Uterus (tissue), 4 donors: ENCODE data around the gene SAA4. TPM values are rescaled to one million over a fixed set of nuclear protein-coding genes. Genes with fewer than 3 reads are reported as not detected.

Experiments
- DNase-seq, 2 donors: peaks; one replicate each; pipeline ENCODE4 v3.0.0-alpha.2; 2019 to 2020
- H3K27ac ChIP-seq, 2 donors: fragments of 200-600 bp; sonication (generic); 1 replicate in 1 of 2; 2 replicates in 1 of 2; pipeline ENCODE4 v1.5.1; 2016 to 2018
- H3K27me3 ChIP-seq, 2 donors: fragments of 200-600 bp; sonication (generic); one replicate each; pipeline ENCODE4 v1.5.1; 2018 to 2019; ENCODE audit warnings: control low read depth in 1 of 2
- H3K36me3 ChIP-seq, 2 donors: fragments of 200-600 bp; sonication (generic); one replicate each; pipeline ENCODE4 v1.5.1; 2019; ENCODE audit warnings: control low read depth in 1 of 2
- H3K4me1 ChIP-seq, 2 donors: fragments of 200-600 bp; sonication (generic); one replicate each; pipeline ENCODE4 v1.5.1; 2018 to 2019; ENCODE audit warnings: control low read depth in 1 of 2
- H3K4me3 ChIP-seq, 2 donors: fragments of 200-600 bp; sonication (generic); 1 replicate in 1 of 2; 2 replicates in 1 of 2; pipeline ENCODE4 v1.5.1; 2018 to 2019; ENCODE audit warnings: mild to moderate bottlenecking in 1 of 2
- H3K9me3 ChIP-seq, 2 donors: fragments of 200-600 bp; sonication (generic); one replicate each; pipeline ENCODE4 v1.5.1; 2019; ENCODE audit warnings: control low read depth in 1 of 2
- CTCF ChIP-seq, 4 experiments: fragments of 200-600 bp in 2 of 4; fragments of 450-650 bp in 2 of 4; sonication (generic) in 2 of 4; IDR thresholded peaks; one replicate each; pipeline ENCODE4 v1.5.1; 2016 to 2019; ENCODE audit warnings: antibody characterized with exemption in 4 of 4, mild to moderate bottlenecking in 2 of 4, moderate library complexity in 1 of 4
- POLR2A ChIP-seq, 2 donors: fragments of 450-650 bp; IDR thresholded peaks; one replicate each; pipeline ENCODE4 v1.6.1; 2016; ENCODE audit warnings: antibody characterized with exemption in 2 of 2, mild to moderate bottlenecking in 1 of 2, moderate library complexity in 1 of 2
- intact Hi-C: fragments of 100-400 bp; cut with DNase I; formaldehyde crosslinking; loops from one replicate; pipeline ENCODE4 v1.15.1; 2023; ENCODE audit warnings: low total_unique reads
- total RNA-seq, 4 donors: library from RNA; depleted of rRNA in 3 of 4; stranded (reverse); fragments of >200 nt in 3 of 4; gene quantifications; one replicate each; pipeline versions ENCODE4 v1.1.0 to v1.2.4, GENCODE V29; 2014 to 2023
- donor health status: DM: yes; HTN: yes; CAD: no.

Gene SAA4
- total RNA-seq, 4 donors from 2014 or later = not detected

DNA sequence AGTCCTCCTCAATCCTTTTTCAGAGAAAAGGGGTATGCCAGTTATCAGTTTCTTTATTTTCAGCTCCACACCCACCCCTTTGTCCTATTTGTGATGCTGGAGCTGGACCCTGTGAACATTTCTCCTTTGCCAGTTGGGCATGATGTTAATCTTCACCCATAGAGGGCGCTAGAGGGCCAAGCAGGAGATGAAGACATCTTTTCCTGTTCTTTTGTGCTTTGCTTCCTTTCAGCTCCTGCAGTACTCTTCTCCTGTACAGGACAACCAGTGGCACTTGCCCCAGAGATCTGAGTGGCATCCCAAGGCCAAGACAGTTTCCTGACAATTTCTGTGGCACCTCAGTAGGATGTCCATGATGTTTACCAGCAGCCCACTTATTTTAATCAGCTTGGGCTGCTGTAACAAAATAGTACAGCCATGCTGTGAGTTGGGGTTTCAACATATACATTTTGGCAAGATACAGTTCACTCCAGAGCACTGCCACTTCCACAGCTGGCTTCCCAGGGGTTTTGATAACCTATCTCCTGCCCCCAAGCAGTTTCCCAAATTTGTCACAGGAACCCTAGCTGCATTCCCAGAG, 7.3 kb upstream of the SAA4 start:
- DNase-seq = no peak
- H3K27me3 ChIP-seq = no peaks in the 10 kb centered on the region
- no peak overlapping the region for H3K4me3 ChIP-seq
- H3K9me3 ChIP-seq = no peaks in the 10 kb centered on the region
- no peak for TF ChIP-seq POLR2A (IDR thresholded peaks at IDR 0.05)
- TF ChIP-seq CTCF (IDR thresholded peaks at IDR 0.05) = peak in 2 of 4 experiments; percentile 18 to 24
- H3K36me3 ChIP-seq = no peaks in the 10 kb centered on the region
- intact Hi-C loops = no loop called here
- H3K4me1 ChIP-seq = no peaks in the 10 kb centered on the region
- no peak overlapping the region for H3K27ac ChIP-seq

GRCh38 chr11:18239655-18240054, 3.1 kb upstream of the SAA4 start:
- no peaks in the 10 kb centered on the region for H3K4me1 ChIP-seq
- DNase-seq = no peak
- H3K27ac ChIP-seq = no peak overlapping the region
- TF ChIP-seq POLR2A (IDR thresholded peaks at IDR 0.05) (no peak), CTCF (IDR thresholded peaks at IDR 0.05) (no peak)
- no peaks in the 10 kb centered on the region for H3K36me3 ChIP-seq
- intact Hi-C loops = no loop called here
- no peak overlapping the region for H3K4me3 ChIP-seq
- H3K9me3 ChIP-seq = no peaks in the 10 kb centered on the region
- H3K27me3 ChIP-seq = no peaks in the 10 kb centered on the region

DNA sequence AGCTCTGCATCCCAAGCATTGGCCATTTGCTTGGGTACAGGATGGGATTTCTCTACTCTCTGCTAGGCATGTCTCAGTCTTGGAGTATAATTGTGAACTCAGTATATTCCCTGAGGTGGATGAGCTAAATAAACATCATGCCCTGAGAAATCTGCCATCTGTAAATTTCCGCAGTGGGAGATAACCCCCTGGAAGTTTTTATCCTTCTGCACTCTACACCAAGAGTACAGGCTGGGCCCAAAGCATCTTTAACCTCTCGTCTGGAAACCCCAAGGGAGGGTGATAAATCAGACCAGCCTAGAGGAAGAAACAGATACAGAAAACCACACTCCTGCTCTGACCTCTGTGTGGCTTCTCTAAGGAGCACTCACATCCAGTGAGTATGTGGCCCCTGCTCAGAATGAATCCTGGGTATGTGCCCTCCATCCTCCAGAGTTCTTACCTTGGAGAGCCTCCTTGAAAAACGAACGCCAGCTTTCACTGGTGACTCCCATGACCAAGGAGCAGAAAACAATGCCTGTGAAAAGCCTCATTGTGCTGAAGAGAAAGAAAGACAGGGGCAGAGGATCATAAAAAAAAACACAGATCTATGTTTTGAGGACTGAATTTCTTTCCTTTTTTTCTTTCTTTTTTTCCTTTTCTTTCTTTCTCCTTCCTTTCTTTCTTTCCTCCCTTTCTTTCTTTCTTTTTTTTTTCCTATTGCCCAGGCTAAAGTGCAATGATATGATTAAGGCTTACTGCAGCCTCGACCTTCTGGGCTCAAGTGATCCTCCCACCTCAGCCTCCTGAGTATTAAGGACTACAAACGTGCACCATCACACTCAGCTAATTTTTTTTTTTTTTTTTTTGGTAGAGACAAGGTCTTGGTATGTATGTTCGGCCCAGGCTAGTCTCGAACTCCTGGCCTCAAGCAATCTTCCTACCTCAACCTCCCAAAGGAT, 938 bp downstream of the SAA4 start:
- intact Hi-C loops = no loop called here
- H3K36me3 ChIP-seq = no peaks in the 10 kb centered on the region
- no peak overlapping the region for H3K4me3 ChIP-seq
- H3K4me1 ChIP-seq = no peaks in the 10 kb centered on the region
- DNase-seq = no peak
- H3K27me3 ChIP-seq = no peaks in the 10 kb centered on the region
- TF ChIP-seq CTCF (IDR thresholded peaks at IDR 0.05) (no peak), POLR2A (IDR thresholded peaks at IDR 0.05) (no peak)
- H3K9me3 ChIP-seq = no peaks in the 10 kb centered on the region
- no peak overlapping the region for H3K27ac ChIP-seq

GRCh38 chr11:18233912-18234311, 2.7 kb downstream of the SAA4 start:
- Histone ChIP-seq H3K27ac (no peak overlapping the region), H3K36me3 (no peaks in the 10 kb centered on the region), H3K9me3 (no peaks in the 10 kb centered on the region), H3K4me1 (no peaks in the 10 kb centered on the region), H3K27me3 (no peaks in the 10 kb centered on the region), H3K4me3 (no peak overlapping the region)
- TF ChIP-seq POLR2A (IDR thresholded peaks at IDR 0.05) (no peak), CTCF (IDR thresholded peaks at IDR 0.05) (no peak)
- DNase-seq = no peak
- intact Hi-C loops = no loop called here

DNA sequence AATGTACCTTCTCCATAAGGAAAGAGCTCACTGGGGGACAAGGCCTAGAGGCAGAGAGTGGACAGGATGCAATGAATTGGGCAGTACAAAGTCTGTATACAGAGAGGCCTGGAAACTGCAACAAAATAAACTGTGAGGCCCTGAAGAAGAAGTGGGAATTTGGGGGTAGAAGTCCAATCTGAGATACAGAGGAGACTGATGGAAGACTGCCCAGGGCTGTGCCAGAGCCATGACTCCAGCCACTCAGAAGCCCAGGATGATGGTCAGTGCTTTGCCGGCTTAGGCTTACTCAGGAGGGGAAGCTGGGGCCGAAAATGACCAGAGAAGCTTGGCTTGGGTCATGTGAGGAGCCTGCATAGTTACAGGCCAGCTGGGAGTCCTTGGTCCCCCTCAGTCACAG, 5.7 kb downstream of the SAA4 start:
- Histone ChIP-seq H3K27ac (no peak overlapping the region), H3K36me3 (no peaks in the 10 kb centered on the region), H3K9me3 (no peaks in the 10 kb centered on the region), H3K27me3 (no peaks in the 10 kb centered on the region), H3K4me1 (no peaks in the 10 kb centered on the region), H3K4me3 (no peak overlapping the region)
- DNase-seq = no peak
- TF ChIP-seq POLR2A (IDR thresholded peaks at IDR 0.05) = no peak
- TF ChIP-seq CTCF (IDR thresholded peaks at IDR 0.05) = no peak
- intact Hi-C loops = no loop called here
